Fibroblast of pulmonary artery (primary cell): ENCODE data around the gene AFF3.

ENCODE experiments used
- DNase-seq: peaks from one replicate; pipeline ENCODE4 v3.0.0-alpha.2; 2010; ENCODE audit warnings: low read depth
- H3K4me3 ChIP-seq: replicated peaks from 2 replicates; pipeline ENCODE4 v1.5.1; 2011; ENCODE audit warnings: low read depth, mild to moderate bottlenecking, control low read depth, low read length, moderate library complexity
- CTCF ChIP-seq: IDR thresholded peaks from 2 replicates; pipeline ENCODE4 v1.5.1; 2011; ENCODE audit warnings: mild to moderate bottlenecking, control low read depth, low read length, inconsistent platforms; ENCODE audit errors: missing control alignments

The AFF3 gene

GRCh38 chr2:99989905-99990304 is 152.5 kb downstream of the AFF3 start:
- H3K4me3 ChIP-seq: no peak overlapping the region
- TF ChIP-seq CTCF: no peak
- DNase-seq: no peak

GRCh38 chr2:99988599-99988998 is 153.8 kb downstream of the AFF3 start:
- TF ChIP-seq CTCF: no peak
- DNase-seq: no peak

GRCh38 chr2:99987160-99987559 is 155.2 kb downstream of the AFF3 start:
- no peak for DNase-seq
- H3K4me3 ChIP-seq: no peak overlapping the region
- TF ChIP-seq CTCF: no peak

More at GRCh38 chr2:99988599-99988998, 153.8 kb downstream of the AFF3 start:
- no peak overlapping the region for H3K4me3 ChIP-seq

- no peak for DNase-seq
- H3K4me3 ChIP-seq: no peak overlapping the region
- no peak for TF ChIP-seq CTCF
Observed at GRCh38 chr2:99984799-99985515, 157.4 kb downstream of the AFF3 start.

- no peak for DNase-seq
- H3K4me3 ChIP-seq: no peak overlapping the region
- TF ChIP-seq CTCF: no peak
Observed at GRCh38 chr2:99982744-99983143, 159.6 kb downstream of the AFF3 start.

- TF ChIP-seq CTCF: no peak
- DNase-seq: no peak
- no peak overlapping the region for H3K4me3 ChIP-seq
Observed at GRCh38 chr2:99981840-99982239, 160.6 kb downstream of the AFF3 start.

- no peak for DNase-seq
- no peak overlapping the region for H3K4me3 ChIP-seq
- TF ChIP-seq CTCF: no peak
Observed at GRCh38 chr2:99980176-99980575, 162.2 kb downstream of the AFF3 start.
